ENCODE measurements around the gene AGTR1.

GRCh38 chr3:148697306-148698189 is at the start of gene AGTR1:
- TF ChIP-seq NPAS2 (CRISPR knock-in tag; IDR thresholded peaks at IDR 0.05; ENCODE audit: borderline replicate concordance) = no peak
- no peak for TF ChIP-seq HDAC2 (IDR thresholded peaks at IDR 0.05)
- TF ChIP-seq, protein P1, sequence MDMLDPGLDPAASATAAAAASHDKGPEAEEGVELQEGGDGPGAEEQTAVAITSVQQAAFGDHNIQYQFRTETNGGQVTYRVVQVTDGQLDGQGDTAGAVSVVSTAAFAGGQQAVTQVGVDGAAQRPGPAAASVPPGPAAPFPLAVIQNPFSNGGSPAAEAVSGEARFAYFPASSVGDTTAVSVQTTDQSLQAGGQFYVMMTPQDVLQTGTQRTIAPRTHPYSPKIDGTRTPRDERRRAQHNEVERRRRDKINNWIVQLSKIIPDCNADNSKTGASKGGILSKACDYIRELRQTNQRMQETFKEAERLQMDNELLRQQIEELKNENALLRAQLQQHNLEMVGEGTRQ (IDR thresholded peaks at IDR 0.05) = no peak
- no peak for TF ChIP-seq CTCF (IDR thresholded peaks at IDR 0.05)
- TF ChIP-seq RFX5 (IDR thresholded peaks at IDR 0.05) = no peak
- peak; percentile 23; the same call in 1 of the 2 replicates for TF ChIP-seq POLR2A (IDR thresholded peaks at IDR 0.05; ENCODE audit: low read length)
- no peak for TF ChIP-seq EHMT2 (IDR thresholded peaks at IDR 0.05; ENCODE audit: low read depth)
- no peak for TF ChIP-seq SMC3 (IDR thresholded peaks at IDR 0.05)
- TF ChIP-seq, protein P2, sequence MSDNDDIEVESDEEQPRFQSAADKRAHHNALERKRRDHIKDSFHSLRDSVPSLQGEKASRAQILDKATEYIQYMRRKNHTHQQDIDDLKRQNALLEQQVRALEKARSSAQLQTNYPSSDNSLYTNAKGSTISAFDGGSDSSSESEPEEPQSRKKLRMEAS (IDR thresholded peaks at IDR 0.05) = no peak
- TF ChIP-seq MYC (IDR thresholded peaks at IDR 0.05; ENCODE audit: borderline replicate concordance, low read length) = no peak
- no peak for TF ChIP-seq ESRRA (IDR thresholded peaks at IDR 0.05; ENCODE audit: borderline replicate concordance, low read length)
- TF ChIP-seq CHD2 (IDR thresholded peaks at IDR 0.05; ENCODE audit: low read length, partially characterized antibody) = no peak
- TF ChIP-seq REST (IDR thresholded peaks at IDR 0.05) = no peak
- TF ChIP-seq KDM1A (IDR thresholded peaks at IDR 0.05; ENCODE audit: low read depth) = no peak
